ENCODE measurements around the gene BRME1.

GRCh38 chr19:13877303-13877702 is 28.6 kb downstream of the BRME1 start:
- TF ChIP-seq TAF1 (IDR thresholded peaks at IDR 0.05; ENCODE audit: low read depth, low read length), result no peak
- no peak for TF ChIP-seq POLR2A (IDR thresholded peaks at IDR 0.05; ENCODE audit: low read depth, low read length)
